Gastroesophageal sphincter (tissue), 4 donors: Measurements from ENCODE around the gene BTBD9. TPM values are rescaled to one million over a fixed set of nuclear protein-coding genes. Genes with fewer than 3 reads are reported as not detected.

Source experiments
- ATAC-seq: fragments of 150-250 bp; one replicate; pipeline ENCODE4 v1.9.1; 2016; ENCODE audit warnings: mild to moderate bottlenecking, moderate library complexity
- H3K27ac ChIP-seq, 4 donors: fragments of 200-600 bp; sonication (generic) in 3 of 4; 1 replicate in 3 of 4; 2 replicates in 1 of 4; pipeline ENCODE4 v1.5.1; 2016 to 2019
- H3K27me3 ChIP-seq: fragments of 200-600 bp; sonication (generic); one replicate; pipeline ENCODE4 v1.5.1; 2019
- H3K36me3 ChIP-seq, 2 donors: fragments of 200-600 bp; sonication (generic); one replicate each; pipeline ENCODE4 v1.5.1; 2019; ENCODE audit warnings: control low read depth in 1 of 2
- H3K4me1 ChIP-seq, 3 donors: fragments of 200-600 bp; sonication (generic); 1 replicate in 2 of 3; 2 replicates in 1 of 3; pipeline ENCODE4 v1.5.1; 2016 to 2019; ENCODE audit warnings: control low read depth in 2 of 3
- H3K4me3 ChIP-seq, 2 donors: fragments of 200-600 bp; sonication (generic); one replicate each; pipeline ENCODE4 v1.5.1; 2019; ENCODE audit warnings: mild to moderate bottlenecking in 1 of 2, moderate library complexity in 1 of 2
- H3K9me3 ChIP-seq, 3 donors: fragments of 200-600 bp; sonication (generic); one replicate each; pipeline ENCODE4 v1.5.1; 2017 to 2019; ENCODE audit warnings: control low read depth in 2 of 3
- CTCF ChIP-seq, 4 experiments: fragments of 200-600 bp in 2 of 4; fragments of 450-650 bp in 2 of 4; sonication (generic) in 1 of 4; IDR thresholded peaks; one replicate each; pipeline ENCODE4 v1.5.1; 2017 to 2019; ENCODE audit warnings: antibody characterized with exemption in 4 of 4, mild to moderate bottlenecking in 2 of 4, moderate library complexity in 2 of 4
- EP300 ChIP-seq: sonication (generic); formaldehyde crosslinking; IDR thresholded peaks from one replicate; pipeline ENCODE4 v1.6.1; 2017; ENCODE audit warnings: antibody characterized with exemption, mild to moderate bottlenecking
- POLR2A ChIP-seq, 2 donors: fragments of 450-650 bp; IDR thresholded peaks; one replicate each; pipeline ENCODE4 v1.6.1; 2017; ENCODE audit warnings: antibody characterized with exemption in 2 of 2, mild to moderate bottlenecking in 2 of 2, moderate library complexity in 1 of 2
- POLR2AphosphoS5 ChIP-seq: sonication (generic); formaldehyde crosslinking; IDR thresholded peaks from one replicate; pipeline ENCODE4 v1.6.1; 2017; ENCODE audit warnings: antibody characterized with exemption
- WGBS, 2 donors: methylation state at CpG; one replicate each; pipeline ENCODE4 v1.1.5; 2018; ENCODE audit warnings: low coverage in 1 of 2; 5-methylcytosine and 5-hydroxymethylcytosine counted together
- total RNA-seq, 4 donors: library from RNA; depleted of rRNA; stranded (reverse); fragments of >200 nt; gene quantifications; one replicate each; pipeline ENCODE4 v1.1.0, GENCODE V29; 2016

The BTBD9 gene
- total RNA-seq, 4 donors from 2014 or later, result 11.3 to 18.9 (median 13.8) TPM

GRCh38 chr6:38345586-38345985 is 294.1 kb downstream of the BTBD9 start:
- H3K36me3 ChIP-seq, result no peaks in the 10 kb centered on the region
- H3K9me3 ChIP-seq, result no peaks in the 10 kb centered on the region
- TF ChIP-seq EP300 (no peak), POLR2AphosphoS5 (no peak), POLR2A (IDR thresholded peaks at IDR 0.05) (no peak), CTCF (IDR thresholded peaks at IDR 0.05) (no peak)
- no peaks in the 10 kb centered on the region for H3K27me3 ChIP-seq
- peaks cover under 1 to 15% (median 5%) of the 10 kb centered on the region in 3 donors for H3K4me1 ChIP-seq
- H3K4me3 ChIP-seq, result no peak overlapping the region
- 77 to 90% methylated on average over 2 to 4 of the region's 5 CpGs for WGBS, 2 donors
- H3K27ac ChIP-seq, result no peak overlapping the region
- ATAC-seq, result no peak

GRCh38 chr6:38341496-38341895 is 298.2 kb downstream of the BTBD9 start:
- Histone ChIP-seq H3K4me3 (no peak overlapping the region), H3K4me1 (no peaks in the 10 kb centered on the region), H3K27me3 (no peaks in the 10 kb centered on the region), H3K9me3 (no peaks in the 10 kb centered on the region), H3K27ac (no peak overlapping the region), H3K36me3 (no peaks in the 10 kb centered on the region)
- no peak for ATAC-seq
- TF ChIP-seq POLR2A (IDR thresholded peaks at IDR 0.05) (no peak), POLR2AphosphoS5 (no peak), CTCF (IDR thresholded peaks at IDR 0.05) (no peak), EP300 (no peak)
- WGBS, 2 donors, result 100% methylated on average over 1 of the region's 1 CpG

GRCh38 chr6:38339914-38340313 is 299.8 kb downstream of the BTBD9 start:
- H3K4me1 ChIP-seq, result no peaks in the 10 kb centered on the region
- no peak overlapping the region for H3K27ac ChIP-seq
- H3K4me3 ChIP-seq, result no peak overlapping the region
- no peaks in the 10 kb centered on the region for H3K27me3 ChIP-seq
- 80 to 89% methylated on average over 3 of the region's 3 CpGs for WGBS, 2 donors
- no peak for ATAC-seq
- TF ChIP-seq EP300 (no peak), POLR2AphosphoS5 (no peak), POLR2A (IDR thresholded peaks at IDR 0.05) (no peak), CTCF (IDR thresholded peaks at IDR 0.05) (no peak)
- H3K36me3 ChIP-seq, result no peaks in the 10 kb centered on the region
- no peaks in the 10 kb centered on the region for H3K9me3 ChIP-seq

GRCh38 chr6:38337819-38338465 is 301.8 kb downstream of the BTBD9 start:
- 71 to 80% methylated on average over 1 to 2 of the region's 5 CpGs for WGBS, 2 donors
- ATAC-seq, result no peak
- Histone ChIP-seq H3K27me3 (no peaks in the 10 kb centered on the region), H3K27ac (no peak overlapping the region), H3K4me3 (no peak overlapping the region), H3K9me3 (no peaks in the 10 kb centered on the region), H3K4me1 (no peaks in the 10 kb centered on the region), H3K36me3 (no peaks in the 10 kb centered on the region)
- TF ChIP-seq CTCF (IDR thresholded peaks at IDR 0.05) (no peak), EP300 (no peak), POLR2A (IDR thresholded peaks at IDR 0.05) (no peak), POLR2AphosphoS5 (no peak)

GRCh38 chr6:38336922-38337321 is 302.8 kb downstream of the BTBD9 start:
- Histone ChIP-seq H3K27me3 (no peaks in the 10 kb centered on the region), H3K36me3 (no peaks in the 10 kb centered on the region), H3K27ac (no peak overlapping the region), H3K4me1 (no peaks in the 10 kb centered on the region), H3K4me3 (no peak overlapping the region), H3K9me3 (no peaks in the 10 kb centered on the region)
- no peak for ATAC-seq
- TF ChIP-seq POLR2A (IDR thresholded peaks at IDR 0.05) (no peak), EP300 (no peak), CTCF (IDR thresholded peaks at IDR 0.05) (no peak), POLR2AphosphoS5 (no peak)
- WGBS, 2 donors, result 83 to 88% methylated on average over 1 of the region's 1 CpG
